Stimulated activated CD4-positive, alpha-beta T cell treated with anti-CD3 and anti-CD28 coated beads, Interleukin-12 subunit alpha, Interleukin-12 subunit beta, amount 100 ng/mL, for 48 hours (primary cell): ENCODE data around the gene PRAC1.

Source experiments
- DNase-seq, 3 donors: peaks; one replicate each; pipeline ENCODE4 v3.0.0-alpha.2; 2020; ENCODE audit warnings: low read depth in 2 of 3, low spot score in 1 of 3

The PRAC1 gene

DNA sequence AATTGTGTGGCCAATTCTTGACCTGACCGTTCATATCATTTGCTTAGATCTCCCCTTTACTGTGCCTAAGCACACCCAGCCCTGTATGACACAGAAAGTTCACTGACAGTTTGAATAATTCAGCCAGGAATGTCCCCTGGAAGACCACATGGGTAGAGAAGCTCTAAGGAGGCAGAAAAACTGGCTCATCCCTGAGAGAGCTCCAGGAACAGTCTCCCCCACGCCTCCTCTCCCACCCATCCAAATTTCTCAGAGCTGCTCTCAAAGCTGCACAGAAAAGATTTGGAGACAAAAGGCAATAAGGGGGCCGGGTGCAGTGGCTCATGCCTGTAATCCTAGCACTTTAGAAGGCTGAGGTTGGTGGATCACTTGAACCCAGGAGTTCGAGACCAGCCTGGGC, 11.2 kb downstream of the PRAC1 start:
- DNase-seq: no peak

- no peak for DNase-seq
Measured at GRCh38 chr17:48704361-48705248, 17.7 kb downstream of the PRAC1 start.

DNA sequence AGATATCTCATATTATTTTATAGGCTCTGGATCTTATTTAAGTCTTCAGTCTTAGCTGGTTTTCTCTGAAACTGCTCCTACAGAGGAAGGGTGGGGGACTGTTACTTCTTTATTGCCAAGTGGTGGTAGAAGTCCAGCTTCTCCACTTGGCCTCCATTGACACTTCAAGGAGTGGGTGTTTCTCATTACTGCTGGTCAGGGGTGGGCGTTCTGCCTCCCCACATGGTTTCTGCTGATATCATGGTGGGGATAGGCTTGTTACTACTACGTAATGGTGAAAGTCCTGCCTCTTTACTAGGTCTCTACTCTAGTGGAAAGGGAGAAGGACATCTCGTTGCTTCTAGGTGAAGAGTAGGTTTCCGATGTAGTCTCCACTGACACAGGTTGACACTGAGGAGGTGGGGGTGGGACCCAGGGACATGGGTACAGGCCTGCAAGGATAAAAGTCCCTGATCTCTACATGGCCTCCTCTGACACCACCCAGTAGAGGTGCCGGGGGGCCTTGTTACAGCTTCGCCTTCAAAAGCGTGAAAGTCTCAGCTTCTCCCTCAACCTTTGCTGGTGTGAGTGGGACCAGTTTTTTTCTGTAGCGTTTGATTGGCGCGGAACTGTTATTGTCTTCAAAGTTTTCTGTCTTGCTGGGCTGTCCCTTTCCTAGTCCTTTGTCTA, 20.3 kb downstream of the PRAC1 start:
- no peak for DNase-seq

DNA sequence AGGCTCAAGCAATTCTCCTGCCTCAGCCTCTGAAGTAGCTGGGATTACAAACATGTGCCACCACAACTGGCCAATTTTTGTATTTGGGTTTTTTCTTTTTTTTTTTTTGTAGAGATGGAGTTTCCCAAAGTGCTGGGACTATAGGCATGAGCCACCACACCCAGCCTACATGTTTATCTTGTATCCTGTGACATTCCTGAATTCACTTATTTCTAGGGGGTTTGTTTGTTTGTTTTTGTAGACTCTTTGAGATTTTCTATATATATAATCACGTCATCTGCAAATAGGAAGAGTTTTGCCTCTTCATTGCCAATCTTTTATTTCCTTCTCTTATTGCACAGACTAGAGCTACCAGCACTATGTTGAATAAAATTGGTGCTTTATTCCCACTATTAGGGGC, 29.1 kb downstream of the PRAC1 start:
- no peak for DNase-seq

DNA sequence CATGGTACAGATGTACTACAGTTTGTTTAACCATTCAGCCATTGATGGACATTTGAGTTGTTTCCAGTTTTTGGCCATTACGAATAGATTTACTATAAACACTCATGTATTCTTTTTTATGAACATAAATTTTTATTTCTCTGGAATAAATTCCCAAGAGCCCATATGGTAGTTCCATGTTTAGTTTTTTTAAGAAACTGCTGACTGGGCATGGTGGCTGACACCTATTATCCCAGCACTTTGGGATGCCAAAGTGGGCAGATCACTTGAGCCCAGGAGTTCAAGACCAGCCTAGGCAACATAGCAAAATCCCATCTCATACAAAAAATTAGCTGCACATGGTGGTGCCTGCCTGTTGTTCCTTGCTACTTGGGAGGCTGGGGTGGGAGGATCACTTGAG, 30.3 kb downstream of the PRAC1 start:
- DNase-seq: no peak

- DNase-seq: no peak
Measured at GRCh38 chr17:48690655-48691054, 31.7 kb downstream of the PRAC1 start.

- DNase-seq: no peak
Measured at GRCh38 chr17:48681609-48682008, 40.7 kb downstream of the PRAC1 start.

DNA sequence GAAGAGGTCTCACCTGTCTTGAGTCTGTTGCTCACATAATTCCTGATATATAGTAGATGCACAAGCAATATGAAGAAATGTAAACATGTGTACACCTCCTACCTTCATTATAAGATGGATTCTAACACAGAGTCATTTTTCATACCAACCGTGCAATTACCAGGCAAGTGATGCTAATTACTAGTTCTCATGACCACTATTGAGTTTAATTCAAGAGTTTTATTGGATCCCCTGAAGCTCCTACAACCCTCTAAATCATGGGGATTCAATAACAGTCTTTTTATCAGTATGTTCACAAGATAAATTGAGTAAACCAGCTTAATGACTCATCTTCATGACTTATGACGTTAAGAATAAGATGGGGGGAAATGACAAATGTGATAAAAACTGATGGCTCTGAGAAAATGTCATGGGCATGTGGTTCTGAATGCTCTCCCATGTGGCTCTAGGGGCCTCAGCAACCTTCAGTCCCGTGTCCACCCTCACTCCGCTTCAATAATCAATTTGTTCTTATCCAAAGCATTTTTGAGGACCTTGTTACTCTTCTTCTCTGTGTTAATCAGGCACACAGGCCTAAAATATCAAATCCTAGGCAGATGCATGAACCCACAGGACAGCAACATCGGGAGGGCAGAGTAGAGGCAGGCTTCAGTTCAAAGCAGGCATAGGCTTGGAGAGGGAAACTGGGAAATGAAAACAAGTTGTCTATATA, 42.8 kb downstream of the PRAC1 start:
- no peak for DNase-seq

- peak; percentile 31 to 68 (median 59) for DNase-seq
Measured at GRCh38 chr17:48678141-48678971, 44.0 kb downstream of the PRAC1 start.

- no peak for DNase-seq
Measured at GRCh38 chr17:48676963-48677558, 45.3 kb downstream of the PRAC1 start.

DNA sequence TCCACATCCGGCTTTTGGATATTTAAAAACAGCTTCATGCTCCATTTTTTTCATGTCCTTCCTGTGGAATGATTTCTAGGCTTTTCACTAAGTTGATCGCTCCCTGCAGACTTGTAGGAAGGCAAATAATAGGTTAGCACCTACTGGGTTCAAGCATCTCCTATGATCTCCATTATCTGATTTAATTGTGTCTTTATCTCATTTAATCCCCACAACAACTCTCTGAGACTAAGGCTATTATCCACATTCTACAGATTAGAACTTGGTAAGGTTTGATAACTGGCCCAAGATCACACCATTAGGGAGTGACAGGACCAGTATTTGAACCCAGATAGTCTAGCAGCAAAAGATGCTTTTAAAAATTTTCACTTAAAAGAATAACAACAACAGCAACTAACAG, 50.0 kb downstream of the PRAC1 start:
- no peak for DNase-seq
